Mesodermal cell (in vitro differentiated cells): ENCODE data around the gene MRFAP1.
"Not testable (repeated sequence)": the region's sequence is repeated elsewhere in the genome, so short reads cannot be mapped to it uniquely, and the experiment has no call there.

Experiments
- H3K27ac ChIP-seq: 2 replicates; pipeline ENCODE4 v1.7.0; 2013; ENCODE audit warnings: mild to moderate bottlenecking, low read depth, low read length, moderate library complexity; ENCODE audit not compliant: severe bottlenecking
- H3K36me3 ChIP-seq: 2 replicates; pipeline ENCODE4 v1.7.1; 2013; ENCODE audit warnings: mild to moderate bottlenecking, low read length, moderate library complexity; ENCODE audit not compliant: control insufficient read depth, insufficient read depth
- H3K4me1 ChIP-seq: one replicate; pipeline ENCODE4 v1.7.1; 2013; ENCODE audit warnings: mild to moderate bottlenecking, low read length; ENCODE audit not compliant: insufficient read depth, control insufficient read depth, poor library complexity, severe bottlenecking
- H3K4me3 ChIP-seq: 2 replicates; pipeline ENCODE4 v1.7.0; 2013; ENCODE audit warnings: low read length, control low read depth, mild to moderate bottlenecking; ENCODE audit not compliant: insufficient read depth, poor library complexity, severe bottlenecking; ENCODE audit errors: extremely low read depth
- H3K9me3 ChIP-seq: 2 replicates; pipeline ENCODE4 v1.7.1; 2013; ENCODE audit warnings: mild to moderate bottlenecking, low read length, moderate library complexity; ENCODE audit not compliant: control insufficient read depth
- WGBS, 2 experiments: methylation state at CpG; one replicate each; pipeline ENCODE4 v1.1.5; 2013; ENCODE audit warnings: missing lambda C conversion rate in 2 of 2; ENCODE audit not compliant: insufficient coverage in 2 of 2; 5-methylcytosine and 5-hydroxymethylcytosine counted together

Gene MRFAP1

GRCh38 chr4:6672131-6672530 is 31.6 kb downstream of the MRFAP1 start:
- 91 to 93% methylated on average over 8 to 13 of the region's 19 CpGs for WGBS, 2 experiments
- H3K36me3 ChIP-seq = peaks cover 16% of the 10 kb centered on the region
- peaks cover 4% of the 10 kb centered on the region for H3K4me1 ChIP-seq
- no peaks in the 10 kb centered on the region for H3K9me3 ChIP-seq
- H3K4me3 ChIP-seq = no peak overlapping the region
- H3K27ac ChIP-seq = no peak overlapping the region

GRCh38 chr4:6672541-6673190 is 32.2 kb downstream of the MRFAP1 start:
- 96 to 99% methylated on average over 12 to 27 of the region's 34 CpGs for WGBS, 2 experiments
- H3K4me3 ChIP-seq, H3K4me1 ChIP-seq, H3K9me3 ChIP-seq, H3K27ac ChIP-seq: not testable (repeated sequence)
- H3K36me3 ChIP-seq = peaks cover 21% of the 10 kb centered on the region

GRCh38 chr4:6673191-6673659 is 32.7 kb downstream of the MRFAP1 start:
- peaks cover 24% of the 10 kb centered on the region for H3K36me3 ChIP-seq
- WGBS, 2 experiments = 85 to 97% methylated on average over 4 to 6 of the region's 14 CpGs
- not testable (repeated sequence) for H3K9me3 ChIP-seq, H3K4me1 ChIP-seq
- peak overlapping the region; percentile 76 for H3K4me3 ChIP-seq
- H3K27ac ChIP-seq = peak overlapping the region; percentile 29

GRCh38 chr4:6673660-6674499 is 33.4 kb downstream of the MRFAP1 start:
- H3K4me1 ChIP-seq = peaks cover 4% of the 10 kb centered on the region
- peaks cover 31% of the 10 kb centered on the region for H3K36me3 ChIP-seq
- 6% methylated on average over 73 to 79 of the region's 89 CpGs for WGBS, 2 experiments

GRCh38 chr4:6674500-6675149 is 34.1 kb downstream of the MRFAP1 start:
- 8 to 10% methylated on average over 37 to 39 of the region's 40 CpGs for WGBS, 2 experiments
- Histone ChIP-seq H3K36me3 (peaks cover 31% of the 10 kb centered on the region), H3K4me3 (peak overlapping the region; percentile 76), H3K9me3 (no peaks in the 10 kb centered on the region), H3K4me1 (peaks cover 4% of the 10 kb centered on the region), H3K27ac (no peak overlapping the region)

More at GRCh38 chr4:6673660-6674499, 33.4 kb downstream of the MRFAP1 start:
- peak overlapping the region; percentile 76 for H3K4me3 ChIP-seq
- H3K9me3 ChIP-seq = no peaks in the 10 kb centered on the region
- peak overlapping the region; percentile 29 for H3K27ac ChIP-seq

GRCh38 chr4:6676722-6677558 is 36.5 kb downstream of the MRFAP1 start:
- 95 to 97% methylated on average over 15 to 18 of the region's 21 CpGs for WGBS, 2 experiments
- H3K4me3 ChIP-seq = no peak overlapping the region
- peaks cover 4% of the 10 kb centered on the region for H3K4me1 ChIP-seq

GRCh38 chr4:6680372-6681034 is 40.0 kb downstream of the MRFAP1 start:
- 82 to 83% methylated on average over 8 to 10 of the region's 10 CpGs for WGBS, 2 experiments
- Histone ChIP-seq H3K27ac (no peak overlapping the region), H3K4me3 (no peak overlapping the region), H3K4me1 (peaks cover 4% of the 10 kb centered on the region), H3K36me3 (peaks cover 25% of the 10 kb centered on the region), H3K9me3 (no peaks in the 10 kb centered on the region)

More at GRCh38 chr4:6676722-6677558, 36.5 kb downstream of the MRFAP1 start:
- Histone ChIP-seq H3K27ac (no peak overlapping the region), H3K36me3 (peaks cover 31% of the 10 kb centered on the region), H3K9me3 (no peaks in the 10 kb centered on the region)

- Histone ChIP-seq H3K4me1 (no peaks in the 10 kb centered on the region), H3K36me3 (peaks cover 18% of the 10 kb centered on the region), H3K27ac (no peak overlapping the region), H3K4me3 (no peak overlapping the region), H3K9me3 (no peaks in the 10 kb centered on the region)
- 85 to 93% methylated on average over 8 to 9 of the region's 9 CpGs for WGBS, 2 experiments
Measured at GRCh38 chr4:6681191-6681590, 40.7 kb downstream of the MRFAP1 start.

- peaks cover 3% of the 10 kb centered on the region for H3K4me1 ChIP-seq
- H3K27ac ChIP-seq = no peak overlapping the region
- peaks cover 11% of the 10 kb centered on the region for H3K9me3 ChIP-seq
- H3K36me3 ChIP-seq = peaks cover 7% of the 10 kb centered on the region
- 90% methylated on average over 9 to 10 of the region's 11 CpGs for WGBS, 2 experiments
- no peak overlapping the region for H3K4me3 ChIP-seq
Measured at GRCh38 chr4:6682862-6683590, 42.5 kb downstream of the MRFAP1 start.
